ENCODE data around the gene DUOXA1. TPM values are rescaled to one million over a fixed set of nuclear protein-coding genes. Genes with fewer than 3 reads are reported as not detected.

DUOXA1 gene
- polyA plus RNA-seq, 1 of the 3 experiments (the other 2 are of a cell fraction): 0.02 TPM

DNA sequence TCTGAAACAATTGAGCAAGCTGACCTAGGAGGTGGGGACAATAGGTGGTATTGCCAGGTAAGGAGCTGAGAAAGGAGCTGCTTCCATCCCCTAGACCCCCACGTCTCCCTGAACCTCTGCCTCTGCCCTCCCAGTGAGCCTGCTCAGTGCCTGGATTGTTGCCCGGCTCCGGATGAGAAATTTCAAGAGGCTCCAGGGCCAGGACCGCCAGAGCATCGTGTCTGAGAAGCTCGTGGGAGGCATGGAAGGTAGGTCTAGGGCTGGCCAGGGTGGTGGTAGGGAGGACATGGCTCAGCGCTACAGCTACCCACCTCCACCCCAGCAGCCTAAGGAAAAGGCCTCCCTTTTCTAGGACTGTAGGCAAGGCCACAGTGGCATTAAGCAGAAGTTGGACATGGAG, 13.4 kb upstream of the DUOXA1 start:
- WGBS (ENCODE audit: low lambda C conversion rate): 67% methylated on average over 7 of the region's 7 CpGs
- Histone ChIP-seq H3K27ac (ENCODE audit: low read depth in 2 of 2, low read length in 1 of 2) (no peak overlapping the region), H3K9ac (no peak overlapping the region), H3K4me1 (ENCODE audit: control insufficient read depth in 1 of 2, insufficient read depth in 2 of 2, low read depth in 1 of 2, low read length in 1 of 2) (peaks cover 6 to 7% of the 10 kb centered on the region in 2 experiments; a peak in 1 of 4 replicates), H3K36me3 (replicated peaks in 1 of 2; ENCODE audit: control insufficient read depth in 1 of 2, insufficient read depth in 2 of 2, low read length in 1 of 2) (no peaks in the 10 kb centered on the region), H3K4me2 (no peak overlapping the region), H4K20me1 (ENCODE audit: insufficient read depth) (no peaks in the 10 kb centered on the region), H3K79me2 (ENCODE audit: insufficient read depth) (no peaks in the 10 kb centered on the region), H3F3A (replicated peaks; ENCODE audit: insufficient read depth) (no peaks in the 10 kb centered on the region), H2AFZ (ENCODE audit: low read depth) (no peak overlapping the region), H3K4me3 (ENCODE audit: low read depth in 2 of 2, low read length in 1 of 2) (no peak overlapping the region), H3K9me3 (no peaks in the 10 kb centered on the region), H3K27me3 (ENCODE audit: insufficient read depth) (no peaks in the 10 kb centered on the region), H3K9me2 (no peaks in the 10 kb centered on the region)
- no peak for DNase-seq
- ChIA-PET CTCF (interaction anchor here (1.0 to 3.2 kb wide), 3 partner anchors 13 to 25 kb away, joined by 3 to 14 read pairs (median 5); no protein-coding TSS in a partner anchor), POLR2A (interaction anchor here (1.0 kb wide), 1 partner anchor 10 kb away, joined by 3 read pairs; no protein-coding TSS in a partner anchor)
- TF ChIP-seq EP300 (IDR thresholded peaks at IDR 0.05; ENCODE audit: borderline replicate concordance in 1 of 2, low read depth in 1 of 2, low read length in 1 of 2) (no peak), ELF1 (IDR thresholded peaks at IDR 0.05) (no peak), POLR2AphosphoS5 (IDR thresholded peaks at IDR 0.05; ENCODE audit: low read depth, low read length) (no peak), FOXM1 (IDR thresholded peaks at IDR 0.05; ENCODE audit: low read depth) (no peak), SMC3 (IDR thresholded peaks at IDR 0.05; ENCODE audit: low read depth, low read length) (no peak), USF2 (IDR thresholded peaks at IDR 0.05; ENCODE audit: borderline replicate concordance, low read depth, low read length) (no peak), SIN3A (IDR thresholded peaks at IDR 0.05; ENCODE audit: borderline replicate concordance, low read depth, low read length) (no peak), ZBTB33 (IDR thresholded peaks at IDR 0.05; ENCODE audit: borderline replicate concordance, low read depth) (no peak), EZH2phosphoT487 (IDR thresholded peaks at IDR 0.05; ENCODE audit: borderline replicate concordance, low read depth) (no peak), GATA2 (CRISPR knock-in tag; IDR thresholded peaks at IDR 0.05) (no peak), GABPA (IDR thresholded peaks at IDR 0.05; ENCODE audit: low read depth) (no peak), TAF1 (IDR thresholded peaks at IDR 0.05; ENCODE audit: borderline replicate concordance, low read depth, low read length) (no peak), MAX (IDR thresholded peaks at IDR 0.05; ENCODE audit: low read depth) (no peak), FOSL2 (IDR thresholded peaks at IDR 0.05; ENCODE audit: borderline replicate concordance, low read depth) (no peak), RCOR1 (IDR thresholded peaks at IDR 0.05; ENCODE audit: low read length) (no peak), RXRA (IDR thresholded peaks at IDR 0.05; ENCODE audit: borderline replicate concordance, low read depth) (no peak), CTCF (IDR thresholded peaks at IDR 0.05) (no peak)
- TF ChIP-seq, protein P1, sequence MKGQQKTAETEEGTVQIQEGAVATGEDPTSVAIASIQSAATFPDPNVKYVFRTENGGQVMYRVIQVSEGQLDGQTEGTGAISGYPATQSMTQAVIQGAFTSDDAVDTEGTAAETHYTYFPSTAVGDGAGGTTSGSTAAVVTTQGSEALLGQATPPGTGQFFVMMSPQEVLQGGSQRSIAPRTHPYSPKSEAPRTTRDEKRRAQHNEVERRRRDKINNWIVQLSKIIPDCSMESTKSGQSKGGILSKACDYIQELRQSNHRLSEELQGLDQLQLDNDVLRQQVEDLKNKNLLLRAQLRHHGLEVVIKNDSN (IDR thresholded peaks at IDR 0.05; ENCODE audit: borderline replicate concordance, low read depth): no peak
